AG08395 (cell line): ENCODE results near the gene PCNX1.
A peak's percentile ranks its signal among the peaks of the same experiment; 100 is the strongest.
"Not testable (repeated sequence)": the region's sequence is repeated elsewhere in the genome, so short reads cannot be mapped to it uniquely, and the experiment has no call there.

ENCODE experiments used
- DNase-seq: peaks from one replicate; pipeline ENCODE4 v3.0.0; 2012; ENCODE audit warnings: mixed read lengths, low spot score

Gene PCNX1

DNA sequence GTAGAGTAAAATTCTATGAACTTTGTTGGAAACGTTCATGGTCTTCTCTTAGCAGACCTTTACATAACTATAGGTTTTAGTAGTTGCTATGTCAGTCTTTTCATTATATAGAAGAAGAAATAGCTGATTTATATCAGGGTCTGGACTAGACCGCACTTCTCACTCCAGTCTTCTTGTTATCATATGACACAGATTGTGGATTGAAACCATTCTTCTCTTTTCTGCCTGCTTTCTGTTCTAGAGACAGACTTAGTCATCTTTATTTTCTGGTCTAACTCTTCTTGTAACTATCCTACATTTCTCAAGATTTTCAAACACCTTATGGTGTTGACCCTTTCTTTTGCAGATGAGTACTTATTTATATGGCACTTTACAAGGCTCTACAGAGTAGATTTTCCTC lies 55.7 kb downstream of the PCNX1 start:
- no peak for DNase-seq

- DNase-seq = no peak
These were observed 57.2 kb downstream of the PCNX1 start for GRCh38 chr14:70964492-70964891.

DNA sequence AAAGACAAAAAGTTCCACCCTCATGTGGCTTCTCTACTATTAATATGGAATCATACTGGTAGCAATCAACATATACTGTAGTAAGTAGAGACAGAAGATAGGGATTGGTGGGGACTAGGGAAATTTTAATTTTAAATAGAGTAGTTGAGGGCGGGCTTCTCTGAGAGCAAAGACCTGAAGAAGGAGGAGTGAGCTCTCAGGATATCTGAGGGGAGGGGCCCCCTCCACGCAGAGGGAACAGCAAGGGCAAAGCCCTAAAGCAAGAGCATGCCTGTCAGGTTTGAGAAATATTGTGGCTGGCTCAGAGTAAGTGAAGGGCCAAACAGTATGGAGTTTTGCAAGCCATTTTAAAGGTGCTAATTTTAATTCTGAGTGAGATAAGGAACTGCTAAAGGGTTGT lies 64.3 kb downstream of the PCNX1 start:
- no peak for DNase-seq

GRCh38 chr14:70972107-70972976 lies 65.1 kb downstream of the PCNX1 start:
- DNase-seq = peak; percentile 65

- no peak for DNase-seq
These were observed 69.3 kb downstream of the PCNX1 start for GRCh38 chr14:70976591-70976990.

DNA sequence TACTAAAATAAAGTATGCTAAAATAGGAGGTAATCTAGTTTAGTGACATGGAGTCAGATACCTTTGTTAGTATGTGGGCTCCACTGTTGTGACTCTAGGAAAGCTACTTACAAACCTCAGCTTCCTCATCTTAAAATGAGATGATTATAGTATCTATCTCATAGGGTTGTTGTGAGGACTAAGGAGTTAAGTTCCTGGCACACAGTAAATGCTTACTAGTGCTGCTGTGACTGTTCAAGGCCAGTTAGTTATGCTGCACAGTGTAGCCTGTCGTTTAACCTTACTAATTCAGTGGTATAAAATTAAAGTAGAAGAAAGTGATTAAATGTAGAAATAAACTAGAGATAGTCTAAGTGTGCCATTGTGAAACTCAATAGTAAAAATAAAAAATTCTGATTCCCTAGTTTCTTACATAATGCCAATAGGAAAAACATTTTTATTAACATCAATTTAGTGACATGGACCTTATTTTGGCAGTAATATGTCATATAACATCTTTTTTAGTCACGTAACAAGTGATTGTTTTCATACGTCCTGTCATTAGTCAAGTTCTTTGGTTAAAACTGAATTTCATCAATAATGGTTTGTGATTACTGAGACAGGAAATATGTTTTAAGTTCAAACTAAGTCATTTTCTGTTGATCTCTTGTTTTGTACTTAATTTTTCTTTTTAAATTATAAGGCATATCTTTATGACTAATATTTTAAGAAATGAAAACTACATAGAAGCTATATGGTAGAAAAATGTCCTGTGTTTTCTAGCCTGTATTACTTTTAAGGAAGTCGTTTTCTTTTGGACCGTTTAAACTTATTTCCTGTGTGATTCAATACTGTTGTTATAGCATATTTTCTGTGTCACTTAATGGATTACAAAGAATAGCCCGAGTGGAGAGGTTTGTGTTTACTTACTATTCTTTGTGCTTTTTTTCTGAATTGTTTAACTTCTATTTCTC lies 74.0 kb downstream of the PCNX1 start:
- DNase-seq = peak; percentile 3

DNA sequence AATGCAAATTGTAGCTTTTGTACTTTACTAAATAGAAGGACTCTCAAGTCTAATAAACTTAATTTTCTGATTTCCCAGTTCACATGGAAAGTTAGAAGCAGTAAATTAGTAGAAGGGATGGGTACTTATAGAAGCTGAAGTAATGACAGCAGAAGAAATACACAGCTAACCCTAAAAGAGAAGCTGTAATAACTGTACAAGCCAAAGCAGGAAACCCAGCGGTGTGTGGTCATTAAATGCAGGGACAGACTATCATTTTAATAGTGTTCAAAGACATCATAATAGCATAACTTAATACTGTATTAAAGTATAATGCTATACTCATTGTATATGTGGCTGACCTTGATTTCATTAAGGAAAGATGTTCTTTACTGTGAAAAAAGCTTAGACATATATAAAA lies 74.9 kb downstream of the PCNX1 start:
- no peak for DNase-seq

GRCh38 chr14:70987041-70987440 lies 79.8 kb downstream of the PCNX1 start:
- DNase-seq = no peak

GRCh38 chr14:70988452-70988851 lies 81.2 kb downstream of the PCNX1 start:
- DNase-seq = no peak

GRCh38 chr14:70993931-70994330 lies 86.7 kb downstream of the PCNX1 start:
- no peak for DNase-seq

DNA sequence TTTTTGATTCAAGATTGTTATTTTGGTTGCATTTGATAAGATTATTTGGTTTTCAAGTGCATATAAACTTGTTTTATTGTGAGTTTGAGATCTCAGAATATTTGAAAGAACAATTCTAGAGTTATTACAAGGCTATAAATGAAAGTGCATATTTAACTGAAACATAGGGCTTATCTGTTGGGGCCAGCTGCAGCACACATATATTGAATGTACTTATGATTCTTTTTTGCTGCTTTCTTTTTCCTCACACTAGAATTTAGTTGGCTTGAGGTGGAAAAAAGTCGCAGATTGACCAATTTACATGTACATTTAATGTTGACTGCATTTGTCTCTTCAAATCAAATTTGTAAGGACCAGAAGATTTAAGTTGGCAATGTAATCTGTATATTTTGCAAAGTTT lies 88.0 kb downstream of the PCNX1 start:
- no peak for DNase-seq

- DNase-seq = no peak
These were observed 88.4 kb downstream of the PCNX1 start for GRCh38 chr14:70995671-70996070.

GRCh38 chr14:70999117-70999516 lies 91.9 kb downstream of the PCNX1 start:
- no peak for DNase-seq

DNA sequence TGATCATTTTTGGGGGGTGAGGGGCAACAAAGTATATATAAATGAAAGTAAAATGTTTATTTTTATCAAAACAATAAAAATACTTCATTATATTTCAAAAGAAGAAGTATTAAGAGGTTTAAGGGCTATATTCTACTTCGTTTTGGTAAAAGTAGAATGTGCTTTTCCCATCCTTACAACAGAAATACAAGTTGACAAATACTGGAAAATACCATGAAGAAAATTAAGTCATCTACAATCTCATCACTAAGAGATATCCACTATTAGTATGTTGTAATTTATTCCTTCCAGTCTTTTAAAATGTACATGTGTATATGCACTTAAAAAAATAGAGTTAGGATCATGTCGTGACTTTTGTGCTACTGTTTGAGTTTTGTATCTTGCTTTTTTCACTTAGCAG lies 92.8 kb downstream of the PCNX1 start:
- no peak for DNase-seq

DNA sequence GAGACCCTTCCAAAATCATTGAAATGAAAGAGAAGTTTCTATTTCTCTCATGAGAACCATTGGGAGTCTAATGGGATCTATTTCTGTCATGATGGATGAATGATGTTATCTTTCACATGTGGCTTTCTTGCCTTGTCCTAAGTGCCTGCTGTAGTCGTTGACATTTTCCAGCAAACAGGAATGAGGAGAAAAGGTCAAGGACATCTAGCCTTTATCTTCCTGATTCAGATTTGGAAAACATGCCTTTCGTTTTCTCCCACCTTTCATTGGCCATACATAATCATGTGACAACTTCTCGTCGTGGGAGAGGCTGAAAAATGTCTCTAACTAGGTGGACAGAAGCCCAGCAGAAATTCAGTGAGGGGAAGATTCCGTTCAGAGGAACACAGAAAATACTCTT lies 94.5 kb downstream of the PCNX1 start:
- DNase-seq = no peak

DNA sequence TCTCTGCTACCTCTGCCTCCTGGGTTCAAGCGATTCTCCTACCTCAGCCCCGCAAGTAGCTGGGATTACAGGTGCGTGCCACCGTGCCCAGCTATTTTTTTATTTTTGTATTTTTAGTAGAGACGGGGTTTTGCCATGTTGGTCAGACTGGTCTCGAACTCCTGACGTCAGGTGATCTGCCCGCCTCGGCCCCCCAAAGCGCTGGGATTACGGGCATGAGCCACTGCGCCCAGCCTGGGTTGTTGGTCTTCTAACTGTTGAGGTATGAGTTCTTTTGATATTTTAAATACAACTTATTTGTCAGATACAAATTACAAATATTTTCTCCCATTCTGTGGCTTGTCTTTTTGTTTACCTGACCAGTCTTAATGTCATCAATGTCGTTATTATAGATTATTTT lies 95.9 kb downstream of the PCNX1 start:
- DNase-seq = no peak

DNA sequence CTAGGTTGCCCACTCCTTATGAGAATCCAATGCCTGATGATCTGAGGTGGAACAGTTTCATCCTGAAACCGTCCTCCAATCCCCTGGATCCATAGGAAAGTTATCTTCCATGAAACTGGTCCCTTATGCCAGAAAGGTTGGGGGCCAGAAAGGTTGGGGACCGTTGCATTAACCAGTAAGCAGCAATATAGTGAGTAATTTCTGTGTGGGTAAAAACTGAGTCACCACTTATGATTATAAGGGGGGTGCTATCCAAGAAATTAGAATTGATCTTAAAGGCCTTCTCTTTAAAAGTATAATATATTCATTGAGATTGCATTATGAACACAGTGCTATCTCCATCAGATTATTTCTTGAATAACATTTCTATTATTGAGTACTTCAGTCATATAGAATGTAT lies 97.2 kb downstream of the PCNX1 start:
- DNase-seq = no peak

- DNase-seq = no peak
These were observed 97.8 kb downstream of the PCNX1 start for GRCh38 chr14:71005076-71005475.

DNA sequence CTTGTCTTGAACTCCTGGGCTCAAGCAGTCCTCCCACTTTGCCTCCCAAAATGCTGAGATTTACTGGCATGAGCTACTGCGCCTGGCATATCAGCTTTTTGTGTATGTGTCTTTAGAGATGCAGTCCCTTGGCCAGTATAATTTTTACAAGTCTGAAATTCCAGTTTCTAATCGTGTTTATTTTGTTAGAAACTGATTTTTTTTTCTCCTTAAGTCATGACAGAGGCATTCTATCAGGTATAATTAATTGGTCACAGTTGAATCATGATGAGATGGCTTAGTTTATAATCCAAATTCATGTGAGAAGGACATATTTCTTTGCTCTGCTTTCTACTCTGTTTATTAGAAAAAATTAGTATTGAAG lies 98.9 kb downstream of the PCNX1 start:
- DNase-seq = no peak

DNA sequence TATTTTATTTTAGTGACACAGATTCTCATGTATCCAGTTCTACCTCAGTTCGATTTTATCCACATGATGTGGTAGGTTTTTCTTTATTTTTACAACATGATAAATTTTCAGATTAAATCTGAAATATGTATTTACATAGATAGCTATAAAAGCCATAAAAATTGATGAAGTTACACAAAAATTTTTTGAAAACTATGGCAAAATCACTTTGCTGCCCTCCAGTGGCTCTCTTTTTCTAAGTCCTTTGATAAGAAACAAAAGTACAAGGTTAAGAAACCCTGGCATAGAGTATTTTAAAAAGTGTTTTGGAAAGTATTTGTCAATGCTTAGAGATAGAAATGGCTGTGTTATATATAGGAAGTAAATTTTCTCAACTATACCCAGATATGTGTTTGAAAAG lies 104.2 kb downstream of the PCNX1 start:
- no peak for DNase-seq

- DNase-seq = no peak
These were observed 105.6 kb downstream of the PCNX1 start for GRCh38 chr14:71012888-71013287.

GRCh38 chr14:71013551-71014192 lies 106.4 kb downstream of the PCNX1 start:
- DNase-seq = no peak

DNA sequence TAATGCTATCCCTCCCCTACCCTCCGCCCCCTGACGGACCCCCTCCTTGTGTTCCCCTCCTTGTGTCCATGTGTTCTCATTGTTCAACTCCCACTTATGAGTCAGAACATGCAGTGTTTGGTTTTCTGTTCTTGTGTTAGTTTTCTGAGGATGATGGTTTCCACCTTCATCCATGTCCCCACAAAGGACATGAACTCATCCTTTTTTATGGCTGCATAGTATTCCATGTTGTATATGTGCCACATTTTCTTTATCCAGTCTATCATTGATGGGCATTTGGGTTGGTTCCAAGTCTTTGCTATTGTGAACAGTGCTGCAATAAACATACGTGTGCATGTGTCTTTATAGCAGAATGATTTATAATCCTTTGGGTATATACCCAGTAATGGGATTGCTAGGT lies 112.7 kb downstream of the PCNX1 start:
- DNase-seq = not testable (repeated sequence)
